Astrocyte (in vitro differentiated cells and primary cell): Measurements from ENCODE around the gene MGAT5. TPM values are rescaled to one million over a fixed set of nuclear protein-coding genes. Genes with fewer than 3 reads are reported as not detected.
A peak's percentile ranks its signal among the peaks of the same experiment; 100 is the strongest.

Experiments
- DNase-seq: peaks from one replicate; pipeline ENCODE4 v3.0.0-alpha.2; 2010; ENCODE audit warnings: low read depth
- FAIRE-seq: peaks from 2 replicates; lab custom pipeline; 2011; peaks lifted over from hg19 to GRCh38; lab: Jason Lieb, UNC
- H2AFZ ChIP-seq: 2 replicates; pipeline ENCODE4 v1.6.0; 2012; ENCODE audit warnings: low read depth, low read length, inconsistent platforms
- H3K27ac ChIP-seq: 2 replicates; pipeline ENCODE4 v1.5.1; 2011; ENCODE audit warnings: low read depth, low read length, inconsistent platforms
- H3K27me3 ChIP-seq: 2 replicates; pipeline ENCODE4 v1.6.0; 2011; ENCODE audit warnings: low read length, inconsistent platforms; ENCODE audit not compliant: insufficient read depth
- H3K36me3 ChIP-seq: 2 replicates; pipeline ENCODE4 v1.5.1; 2011; ENCODE audit warnings: low read length, inconsistent platforms; ENCODE audit not compliant: insufficient read depth
- H3K4me1 ChIP-seq: 2 replicates; pipeline ENCODE4 v1.5.1; 2011; ENCODE audit warnings: low read length, inconsistent platforms; ENCODE audit not compliant: insufficient read depth
- H3K4me2 ChIP-seq: 2 replicates; pipeline ENCODE4 v1.6.0; 2012; ENCODE audit warnings: low read length, inconsistent platforms
- H3K4me3 ChIP-seq: 2 replicates; pipeline ENCODE4 v1.5.1; 2011; ENCODE audit warnings: low read depth, mild to moderate bottlenecking, low read length, inconsistent platforms; ENCODE audit not compliant: insufficient read depth
- H3K79me2 ChIP-seq: 2 replicates; pipeline ENCODE4 v1.6.0; 2012; ENCODE audit warnings: mild to moderate bottlenecking, low read length, inconsistent platforms; ENCODE audit not compliant: insufficient read depth
- H3K9ac ChIP-seq: 2 replicates; pipeline ENCODE4 v1.6.0; 2012; ENCODE audit warnings: mild to moderate bottlenecking, low read length, inconsistent platforms
- H3K9me3 ChIP-seq: 2 replicates; pipeline ENCODE4 v1.5.1; 2012; ENCODE audit warnings: low read depth, mild to moderate bottlenecking, low read length, inconsistent platforms; ENCODE audit not compliant: insufficient read depth
- H4K20me1 ChIP-seq: 2 replicates; pipeline ENCODE4 v1.6.0; 2012; ENCODE audit warnings: low read length, inconsistent platforms; ENCODE audit not compliant: insufficient read depth
- H3K27ac Mint-ChIP-seq: one replicate; pipeline ENCODE4 v1.8.0; 2021; ENCODE audit warnings: mild to moderate bottlenecking, mixed read lengths; ENCODE audit not compliant: unreplicated experiment
- H3K27me3 Mint-ChIP-seq: one replicate; pipeline ENCODE4 v1.8.0; 2021; ENCODE audit warnings: low read depth, mixed read lengths; ENCODE audit not compliant: unreplicated experiment
- H3K36me3 Mint-ChIP-seq: one replicate; pipeline ENCODE4 v1.8.0; 2021; ENCODE audit warnings: low read depth, mixed read lengths; ENCODE audit not compliant: unreplicated experiment
- H3K4me1 Mint-ChIP-seq: one replicate; pipeline ENCODE4 v1.8.0; 2021; ENCODE audit warnings: low read depth, mixed read lengths; ENCODE audit not compliant: unreplicated experiment
- H3K4me3 Mint-ChIP-seq: one replicate; pipeline ENCODE4 v1.8.0; 2021; ENCODE audit warnings: mild to moderate bottlenecking, moderate library complexity, mixed read lengths; ENCODE audit not compliant: unreplicated experiment
- H3K9me3 Mint-ChIP-seq: one replicate; pipeline ENCODE4 v1.8.0; 2021; ENCODE audit warnings: mild to moderate bottlenecking, mixed read lengths; ENCODE audit not compliant: unreplicated experiment
- CTCF ChIP-seq: IDR thresholded peaks from 2 replicates; pipeline ENCODE4 v1.5.1; 2011; ENCODE audit warnings: low read depth, mild to moderate bottlenecking, inconsistent platforms, low read length, moderate library complexity; ENCODE audit not compliant: insufficient read depth
- EZH2 ChIP-seq: IDR thresholded peaks from 2 replicates; pipeline ENCODE4 v1.6.1; 2012; ENCODE audit warnings: mild to moderate bottlenecking, low read length, inconsistent platforms; ENCODE audit not compliant: insufficient read depth
- total RNA-seq: library from RNA; stranded (reverse); gene quantifications from 2 replicates; pipeline ENCODE4 v1.2.1, GENCODE V29; 2021

MGAT5 gene
- total RNA-seq, 1 donor from 2014 or later = 80.2 TPM

GRCh38 chr2:134397146-134397896 lies 143.4 kb downstream of the MGAT5 start:
- no peaks in the 10 kb centered on the region for H3K27me3 Mint-ChIP-seq
- peaks cover 26% of the 10 kb centered on the region for H3K4me1 ChIP-seq
- no peak overlapping the region for H3K4me2 ChIP-seq
- DNase-seq (no peak), FAIRE-seq (no peak)
- no peaks in the 10 kb centered on the region for H3K27me3 ChIP-seq
- H3K4me3 Mint-ChIP-seq = no peak overlapping the region
- H3K9ac ChIP-seq = no peak overlapping the region
- no peak overlapping the region for H2AFZ ChIP-seq
- no peaks in the 10 kb centered on the region for H3K9me3 ChIP-seq
- no peak overlapping the region for H3K27ac Mint-ChIP-seq
- no peaks in the 10 kb centered on the region for H3K36me3 ChIP-seq
- TF ChIP-seq CTCF (no peak), EZH2 (no peak)
- peaks cover 15% of the 10 kb centered on the region for H3K4me1 Mint-ChIP-seq
- H3K36me3 Mint-ChIP-seq = peaks cover 6% of the 10 kb centered on the region
- no peak overlapping the region for H3K27ac ChIP-seq
- no peaks in the 10 kb centered on the region for H4K20me1 ChIP-seq
- H3K79me2 ChIP-seq = no peaks in the 10 kb centered on the region
- no peaks in the 10 kb centered on the region for H3K9me3 Mint-ChIP-seq
- no peak overlapping the region for H3K4me3 ChIP-seq

- H2AFZ ChIP-seq = no peak overlapping the region
- H3K4me2 ChIP-seq = peak overlapping the region; percentile 64
- TF ChIP-seq CTCF = no peak
- TF ChIP-seq EZH2 = no peak
- no peak overlapping the region for H3K9ac ChIP-seq
- no peaks in the 10 kb centered on the region for H3K9me3 Mint-ChIP-seq
- H3K4me1 ChIP-seq = peaks cover 22% of the 10 kb centered on the region
- no peak overlapping the region for H3K4me3 ChIP-seq
- H3K27me3 Mint-ChIP-seq = no peaks in the 10 kb centered on the region
- no peaks in the 10 kb centered on the region for H3K79me2 ChIP-seq
- no peaks in the 10 kb centered on the region for H3K27me3 ChIP-seq
- peak overlapping the region; percentile 31 for H3K27ac ChIP-seq
- FAIRE-seq (peak; percentile 13), DNase-seq (peak; percentile 82)
- H3K27ac Mint-ChIP-seq = no peak overlapping the region
- peaks cover 14% of the 10 kb centered on the region for H3K4me1 Mint-ChIP-seq
- no peaks in the 10 kb centered on the region for H3K9me3 ChIP-seq
- no peak overlapping the region for H3K4me3 Mint-ChIP-seq
- no peaks in the 10 kb centered on the region for H3K36me3 ChIP-seq
- H4K20me1 ChIP-seq = no peaks in the 10 kb centered on the region
- peaks cover 10% of the 10 kb centered on the region for H3K36me3 Mint-ChIP-seq
These were observed 144.4 kb downstream of the MGAT5 start for GRCh38 chr2:134398300-134398699.

- H3K9me3 Mint-ChIP-seq = no peaks in the 10 kb centered on the region
- H3K79me2 ChIP-seq = no peaks in the 10 kb centered on the region
- H4K20me1 ChIP-seq = no peaks in the 10 kb centered on the region
- H3K4me3 Mint-ChIP-seq = no peak overlapping the region
- no peak overlapping the region for H3K9ac ChIP-seq
- FAIRE-seq = no peak
- DNase-seq = no peak
- H3K4me1 Mint-ChIP-seq = peaks cover 13% of the 10 kb centered on the region
- H3K4me2 ChIP-seq = no peak overlapping the region
- TF ChIP-seq EZH2 (no peak), CTCF (no peak)
- H3K4me1 ChIP-seq = peaks cover 22% of the 10 kb centered on the region
- H3K4me3 ChIP-seq = no peak overlapping the region
- H3K27me3 ChIP-seq = no peaks in the 10 kb centered on the region
- H3K9me3 ChIP-seq = no peaks in the 10 kb centered on the region
- H3K36me3 Mint-ChIP-seq = peaks cover 15% of the 10 kb centered on the region
- H3K36me3 ChIP-seq = no peaks in the 10 kb centered on the region
- H3K27me3 Mint-ChIP-seq = no peaks in the 10 kb centered on the region
- no peak overlapping the region for H3K27ac ChIP-seq
- H2AFZ ChIP-seq = no peak overlapping the region
- H3K27ac Mint-ChIP-seq = no peak overlapping the region
These were observed 145.2 kb downstream of the MGAT5 start for GRCh38 chr2:134399096-134399495.
